HG02981 (cell line): Measurements from ENCODE around the gene HECTD3.
A peak's percentile ranks its signal among the peaks of the same experiment; 100 is the strongest.

Experiments
- ATAC-seq: cut with Tn5 transposase; IDR thresholded peaks from one replicate; pipeline ENCODE4 v1.9.1; 2021; ENCODE audit warnings: mild to moderate bottlenecking, moderate library complexity; ENCODE audit not compliant: unreplicated experiment

HECTD3 gene

GRCh38 chr1:45010855-45011811, at the start of gene HECTD3:
Gene HECTD3, minus strand, starts transcription at chr1:45011324. Its CDS starts 67 bp downstream, at chr1:45011257.
- peak; percentile 68 for ATAC-seq

- no peak for ATAC-seq
Measured at GRCh38 chr1:45059829-45060228, 48.7 kb upstream of the HECTD3 start.

- ATAC-seq: no peak
Measured at GRCh38 chr1:45057542-45057941, 46.4 kb upstream of the HECTD3 start.

DNA sequence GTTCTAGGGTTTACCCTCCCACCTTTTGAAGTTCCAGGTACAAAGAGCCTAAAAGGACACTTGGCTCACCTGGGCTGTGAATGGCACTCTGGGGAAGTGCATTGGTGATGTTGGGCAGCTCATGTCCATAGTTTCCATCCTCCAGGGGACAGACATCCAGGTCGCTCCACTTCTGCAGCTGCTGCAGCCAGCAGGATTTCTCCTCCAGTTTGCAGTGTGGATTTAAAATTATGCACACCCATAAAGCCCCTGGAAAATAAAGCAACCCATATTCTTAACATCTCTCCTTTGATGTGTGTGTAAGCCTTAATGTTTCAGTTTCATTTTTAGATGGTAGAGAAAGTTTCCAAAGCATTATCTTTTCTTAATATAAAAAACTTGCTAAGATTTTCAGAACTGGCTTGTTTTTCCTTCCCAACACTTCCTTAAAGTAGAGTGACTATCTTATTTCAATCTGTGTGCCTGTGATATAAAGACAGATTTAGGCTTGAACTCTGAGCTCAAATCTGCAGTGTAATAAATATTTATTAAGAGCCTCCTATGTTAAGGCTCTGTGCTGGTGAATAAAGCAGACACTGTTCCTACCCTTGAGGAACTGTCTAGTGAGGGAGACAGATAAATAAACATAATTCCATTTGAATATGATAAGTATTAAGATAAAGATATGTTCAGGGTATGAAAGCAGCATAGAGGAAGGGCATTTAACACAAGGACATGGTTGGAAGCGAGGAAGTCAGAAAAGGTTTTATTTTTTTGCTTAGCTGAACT, 40.1 kb upstream of the HECTD3 start:
- ATAC-seq: no peak

GRCh38 chr1:45047032-45047431, 35.9 kb upstream of the HECTD3 start:
- ATAC-seq: no peak

GRCh38 chr1:45044916-45045315, 33.8 kb upstream of the HECTD3 start:
- no peak for ATAC-seq

GRCh38 chr1:45043094-45043493, 32.0 kb upstream of the HECTD3 start:
- no peak for ATAC-seq

- ATAC-seq: no peak
Measured at GRCh38 chr1:45040297-45040696, 29.2 kb upstream of the HECTD3 start.

DNA sequence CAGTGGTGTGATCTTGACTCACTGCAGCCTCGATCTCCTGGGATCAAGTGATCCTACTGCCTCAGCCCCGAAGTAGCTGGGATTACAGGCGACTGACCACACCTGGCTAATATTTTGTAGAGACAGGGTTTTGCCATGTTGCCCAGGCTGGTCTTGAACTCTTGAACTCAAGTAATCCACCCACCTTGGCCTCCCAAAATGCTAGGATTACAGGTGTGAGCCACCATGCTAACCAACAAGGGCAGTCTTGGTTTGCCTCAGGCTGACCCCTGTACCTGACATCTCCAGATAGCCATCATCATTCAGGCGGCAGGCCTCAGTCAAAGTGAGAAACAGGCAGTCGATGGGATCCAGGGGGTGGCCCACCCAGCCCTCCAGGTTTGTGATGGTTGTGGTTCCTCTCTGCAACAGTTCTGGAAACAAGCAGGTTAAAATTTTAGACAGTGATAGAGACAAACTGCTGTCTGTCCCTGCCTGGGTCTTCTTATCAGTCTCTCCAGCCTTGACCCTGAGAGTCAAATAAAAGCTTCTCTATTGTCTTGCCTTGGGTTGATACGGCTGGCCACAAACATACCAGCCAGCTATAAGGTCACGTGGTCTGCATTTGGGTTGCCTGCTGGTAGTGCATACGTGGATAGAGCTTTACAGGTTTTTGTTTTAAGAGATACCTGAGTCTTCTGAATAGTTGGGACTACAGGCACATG, 27.7 kb upstream of the HECTD3 start:
- no peak for ATAC-seq

DNA sequence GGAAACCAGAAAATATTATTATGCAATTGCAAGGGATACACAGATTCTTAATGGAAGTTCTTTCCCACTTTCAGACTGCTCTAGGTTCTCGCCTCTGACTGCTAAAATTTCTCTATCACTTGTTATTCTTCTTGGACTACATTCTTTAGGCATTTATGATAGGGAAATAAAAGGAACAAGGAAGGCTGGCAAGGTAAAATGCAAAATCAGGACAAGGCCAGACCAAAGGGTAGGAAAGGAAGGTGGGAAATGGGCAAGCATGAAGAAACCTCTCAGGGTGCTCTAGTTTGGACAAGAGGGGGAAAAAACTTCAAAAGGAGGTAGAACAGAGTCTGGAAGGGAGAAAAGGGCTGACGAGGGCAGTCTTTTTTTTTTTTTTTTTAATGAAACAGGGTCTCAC, 27.1 kb upstream of the HECTD3 start:
- no peak for ATAC-seq

GRCh38 chr1:45037456-45037855, 26.3 kb upstream of the HECTD3 start:
- ATAC-seq: no peak

- ATAC-seq: no peak
Measured at GRCh38 chr1:45035631-45036301, 24.6 kb upstream of the HECTD3 start.

DNA sequence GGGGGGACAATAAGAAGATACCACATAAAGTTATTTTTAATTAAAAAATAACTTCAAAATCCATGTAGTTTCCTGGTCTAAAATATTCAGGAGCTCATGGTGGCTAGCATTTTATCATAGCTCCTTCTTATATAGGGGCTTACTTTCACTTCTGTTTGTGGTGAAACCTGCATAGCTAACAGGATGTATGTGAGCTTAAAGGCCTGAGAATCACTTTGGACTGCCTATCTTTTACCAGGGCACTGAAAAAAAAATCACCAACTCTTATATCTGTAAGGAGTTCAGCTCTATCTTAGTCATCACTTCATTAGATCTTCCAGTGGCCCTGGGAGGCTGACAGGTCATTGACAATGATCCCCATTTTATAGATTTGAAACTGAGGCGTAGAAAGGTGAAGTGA, 22.2 kb upstream of the HECTD3 start:
- ATAC-seq: no peak

- ATAC-seq: no peak
Measured at GRCh38 chr1:45032837-45033236, 21.7 kb upstream of the HECTD3 start.

DNA sequence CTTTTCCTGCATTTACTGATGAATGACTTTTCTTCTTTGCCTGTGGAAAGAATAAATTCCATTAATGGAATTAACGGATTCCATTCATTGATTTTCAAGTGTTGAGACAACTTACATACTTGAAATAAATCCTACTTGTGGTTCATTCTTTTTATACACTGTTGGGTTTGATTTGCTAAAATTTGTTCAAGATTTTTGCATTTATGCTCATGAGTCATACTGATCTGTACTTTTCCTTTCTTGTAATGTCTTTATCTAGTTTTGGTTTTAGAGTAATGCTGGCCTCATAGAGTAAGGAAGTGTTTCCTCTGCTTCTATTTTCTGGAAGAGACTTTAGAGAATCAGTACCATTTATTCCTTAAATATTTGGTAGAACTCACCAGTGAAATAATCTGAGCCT, 15.3 kb upstream of the HECTD3 start:
- no peak for ATAC-seq

- ATAC-seq: no peak
Measured at GRCh38 chr1:45023663-45024062, 12.5 kb upstream of the HECTD3 start.

DNA sequence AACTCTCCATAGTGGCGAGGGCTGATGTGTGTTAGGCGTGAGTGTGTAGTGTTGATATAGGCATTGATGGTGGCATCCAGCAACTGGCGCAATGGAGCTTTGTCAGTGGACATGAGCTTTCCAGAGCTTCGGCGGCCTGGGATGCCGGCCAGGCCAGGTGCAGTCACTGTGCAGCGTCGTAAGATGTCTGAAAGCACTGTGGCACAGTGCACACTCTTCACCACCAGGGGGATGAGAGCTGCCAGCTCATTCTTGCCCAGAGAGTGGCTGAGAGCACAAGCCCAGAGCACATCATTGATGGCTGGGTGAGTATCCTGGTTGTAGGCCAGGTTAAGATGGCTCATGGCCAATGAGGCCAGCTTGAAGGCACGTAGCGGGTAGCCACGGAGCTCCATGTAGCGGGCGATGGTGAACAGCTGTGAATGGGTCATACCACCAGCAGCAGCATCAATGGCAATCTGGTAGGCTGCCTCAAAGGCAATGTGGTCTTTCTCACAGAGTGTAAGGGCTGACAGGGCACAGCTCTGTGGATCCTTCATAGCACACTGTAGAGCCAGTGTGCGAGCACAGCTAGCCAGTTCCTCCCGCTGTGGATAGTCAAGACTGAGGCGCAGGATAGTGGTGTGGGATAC, 7.6 kb upstream of the HECTD3 start:
- ATAC-seq: peak; percentile 69

GRCh38 chr1:45016767-45017166, 5.6 kb upstream of the HECTD3 start:
- no peak for ATAC-seq

- ATAC-seq: no peak
Measured at GRCh38 chr1:45016090-45016697, 5.1 kb upstream of the HECTD3 start.

DNA sequence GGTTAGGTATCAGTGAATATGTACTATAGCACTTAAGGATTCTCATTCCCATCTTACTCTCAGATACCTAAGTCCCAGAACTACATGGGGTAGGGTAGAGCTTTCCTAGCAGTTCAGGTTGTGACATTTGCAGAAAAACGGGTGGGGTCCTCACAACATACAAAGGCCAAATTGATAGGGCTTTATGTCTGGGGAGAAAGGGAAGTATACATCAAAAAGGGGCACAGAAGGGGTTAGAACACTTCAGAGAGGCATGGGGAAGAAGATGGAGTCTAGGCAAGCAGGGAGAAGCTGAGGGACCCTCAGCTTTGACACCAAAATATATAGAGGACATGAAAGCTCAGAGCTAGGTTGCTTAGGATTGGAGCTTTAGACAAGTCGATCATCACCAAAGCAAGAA, 4.6 kb upstream of the HECTD3 start:
- ATAC-seq: no peak
